ES-I3 (cell line): ENCODE measurements around the gene RPGRIP1L.
A peak's percentile ranks its signal among the peaks of the same experiment; 100 is the strongest.
"Not testable (repeated sequence)": the region's sequence is repeated elsewhere in the genome, so short reads cannot be mapped to it uniquely, and the experiment has no call there.

ENCODE experiments used
- H3K36me3 ChIP-seq: 2 replicates; pipeline ENCODE4 v1.6.1; 2013; ENCODE audit warnings: mild to moderate bottlenecking, low read length, control low read depth, moderate library complexity; ENCODE audit not compliant: insufficient read depth
- H3K4me1 ChIP-seq: 2 replicates; pipeline ENCODE4 v1.6.1; 2013; ENCODE audit warnings: mild to moderate bottlenecking, control low read depth, low read length; ENCODE audit not compliant: insufficient read depth
- H3K9ac ChIP-seq: 2 replicates; pipeline ENCODE4 v1.6.1; 2013; ENCODE audit warnings: low read depth, mild to moderate bottlenecking, low read length, moderate library complexity
- H3K9me3 ChIP-seq: 2 replicates; pipeline ENCODE4 v1.6.1; 2013; ENCODE audit warnings: mild to moderate bottlenecking, low read length, moderate library complexity; ENCODE audit not compliant: control insufficient read depth, insufficient read depth

The RPGRIP1L gene

GRCh38 chr16:53730693-53731092 lies 27.0 kb upstream of the RPGRIP1L start:
- Histone ChIP-seq H3K4me1 (0 out of 2 replicates have a peak, but pooled peaks cover 5% of the 10 kb centered on the region), H3K36me3 (no peaks in the 10 kb centered on the region), H3K9me3 (no peaks in the 10 kb centered on the region), H3K9ac (no peak overlapping the region)

GRCh38 chr16:53726625-53727024 lies 23.0 kb upstream of the RPGRIP1L start:
- Histone ChIP-seq H3K36me3 (no peaks in the 10 kb centered on the region), H3K4me1 (no peaks in the 10 kb centered on the region), H3K9ac (no peak overlapping the region), H3K9me3 (no peaks in the 10 kb centered on the region)

DNA sequence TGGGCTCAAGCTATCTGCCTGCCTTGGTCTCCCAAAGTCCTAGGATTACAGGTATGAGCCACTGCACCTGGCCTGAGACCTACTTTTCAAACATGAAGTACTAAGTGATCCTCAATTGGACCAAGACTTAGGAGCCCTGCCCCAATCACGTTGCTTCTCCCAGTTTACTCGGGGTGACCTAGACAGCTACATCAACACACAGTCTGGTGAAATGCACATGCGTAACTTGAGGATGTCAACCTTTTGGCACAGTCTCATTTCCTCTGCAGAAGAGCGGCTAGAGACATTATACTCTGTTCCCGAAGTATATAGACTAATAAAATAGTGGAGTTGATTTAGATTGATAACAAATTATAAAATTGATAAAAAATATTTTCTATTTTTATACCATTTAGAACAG lies 17.4 kb upstream of the RPGRIP1L start:
- Histone ChIP-seq H3K9ac (no peak overlapping the region), H3K9me3 (no peaks in the 10 kb centered on the region), H3K36me3 (no peaks in the 10 kb centered on the region), H3K4me1 (no peaks in the 10 kb centered on the region)

DNA sequence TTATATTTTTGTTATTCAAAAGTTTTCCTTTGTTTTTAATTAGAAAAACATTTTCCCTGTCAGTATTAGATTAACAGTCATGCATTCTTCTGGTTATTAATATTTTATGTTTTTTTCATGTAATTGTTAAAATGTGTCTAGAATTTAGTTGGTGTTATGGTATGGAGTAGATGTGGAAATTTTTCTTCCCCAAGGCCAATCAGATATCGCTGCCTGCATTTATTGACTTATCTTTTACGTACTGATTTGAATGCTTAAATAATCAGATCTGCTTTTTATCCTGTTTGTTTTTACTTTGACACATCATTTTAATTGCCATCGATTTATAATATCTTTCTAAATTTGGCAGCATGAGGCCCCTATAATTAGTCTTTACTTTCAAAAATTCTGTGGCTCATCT lies 13.9 kb upstream of the RPGRIP1L start:
- H3K36me3 ChIP-seq = no peaks in the 10 kb centered on the region
- no peak overlapping the region for H3K9ac ChIP-seq
- H3K9me3 ChIP-seq = no peaks in the 10 kb centered on the region
- peaks cover 10% of the 10 kb centered on the region; the same call in 1 of the 2 replicates for H3K4me1 ChIP-seq

GRCh38 chr16:53715023-53715384 lies 11.3 kb upstream of the RPGRIP1L start:
- H3K9me3 ChIP-seq = no peaks in the 10 kb centered on the region
- H3K9ac ChIP-seq = no peak overlapping the region
- H3K36me3 ChIP-seq = no peaks in the 10 kb centered on the region
- H3K4me1 ChIP-seq = peaks cover 10% of the 10 kb centered on the region; the same call in 1 of the 2 replicates

DNA sequence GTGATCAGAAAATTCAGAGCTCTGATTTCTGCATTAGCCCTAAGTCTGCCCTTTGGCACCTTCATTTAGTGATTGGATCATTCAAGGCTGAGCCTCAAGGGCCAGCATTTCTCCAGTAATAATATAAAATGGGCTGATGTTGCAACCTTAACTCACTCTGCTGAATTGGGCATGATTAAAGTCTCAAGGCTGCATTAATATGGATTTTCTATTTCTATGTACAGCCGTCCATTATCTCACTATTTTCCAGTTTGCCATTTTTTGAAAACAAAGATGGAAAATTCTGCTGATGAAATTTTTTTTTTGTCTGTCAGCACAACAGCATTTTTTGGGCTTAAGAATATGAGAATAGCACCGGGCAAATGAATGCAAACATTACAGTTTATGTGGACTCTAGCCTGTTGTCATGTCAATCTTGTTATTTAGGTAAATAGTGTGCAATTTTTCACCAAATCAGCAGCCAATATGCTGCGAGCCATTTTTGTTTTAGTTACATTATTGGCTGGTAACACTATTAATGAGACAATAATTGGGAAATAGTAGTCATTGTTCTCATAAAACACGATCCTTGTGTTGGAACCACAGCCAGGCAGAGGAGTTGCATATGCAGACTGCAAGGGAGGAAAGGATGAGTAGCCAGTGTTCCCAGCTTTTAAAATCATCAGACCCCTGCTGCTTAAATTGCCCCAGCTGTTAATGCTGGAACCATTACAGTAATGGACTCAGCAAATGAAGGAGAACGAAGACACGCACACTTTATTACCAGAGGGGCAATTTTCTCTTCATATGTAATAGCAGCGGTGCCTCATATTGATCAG lies 10.8 kb upstream of the RPGRIP1L start:
- H3K36me3 ChIP-seq = no peaks in the 10 kb centered on the region
- H3K4me1 ChIP-seq = peaks cover 10% of the 10 kb centered on the region; the same call in 1 of the 2 replicates
- no peak overlapping the region for H3K9ac ChIP-seq
- no peaks in the 10 kb centered on the region for H3K9me3 ChIP-seq

DNA sequence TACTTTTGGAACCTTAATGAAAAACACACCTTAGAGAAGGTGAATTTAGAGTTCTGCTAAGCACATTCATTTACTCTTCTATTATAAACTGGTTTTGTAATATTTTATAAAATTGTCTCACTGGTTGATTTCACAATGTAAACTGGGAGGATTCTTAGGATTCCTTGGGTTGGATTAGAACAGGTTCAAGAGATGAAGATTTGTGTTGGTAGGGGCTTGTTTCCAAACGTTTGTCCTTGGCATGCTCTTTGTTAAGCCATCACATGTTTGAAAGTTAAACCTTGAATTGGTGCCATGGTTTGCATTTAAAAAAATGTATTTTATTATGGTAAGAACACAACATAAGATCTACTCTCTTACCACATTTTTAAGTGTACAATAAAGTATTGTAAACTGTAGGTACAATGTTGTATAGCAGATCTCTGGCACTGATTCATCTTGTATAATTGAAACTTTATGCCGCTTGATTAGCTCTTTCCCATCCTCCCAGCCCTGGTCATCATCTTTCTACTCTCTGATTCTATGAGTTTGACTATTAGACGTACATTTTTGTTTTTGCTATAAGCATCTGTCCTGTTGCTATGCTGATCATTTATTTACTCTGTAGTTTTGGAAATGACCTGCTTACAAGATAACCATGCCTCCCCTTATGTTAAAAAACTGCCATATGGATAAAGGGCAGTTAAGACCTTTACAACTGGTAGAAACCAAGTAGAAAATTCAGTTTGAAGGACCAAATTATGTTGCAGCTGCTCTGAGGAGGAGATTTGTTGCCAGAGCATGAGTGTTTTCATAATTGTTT lies 9.9 kb upstream of the RPGRIP1L start:
- Histone ChIP-seq H3K9me3 (no peaks in the 10 kb centered on the region), H3K36me3 (no peaks in the 10 kb centered on the region), H3K9ac (no peak overlapping the region), H3K4me1 (peaks cover 10% of the 10 kb centered on the region; the same call in 1 of the 2 replicates)

GRCh38 chr16:53712065-53712464 lies 8.4 kb upstream of the RPGRIP1L start:
- Histone ChIP-seq H3K9me3 (no peaks in the 10 kb centered on the region), H3K4me1 (peaks cover 10% of the 10 kb centered on the region; the same call in 1 of the 2 replicates), H3K36me3 (no peaks in the 10 kb centered on the region), H3K9ac (no peak overlapping the region)

GRCh38 chr16:53711390-53711789 lies 7.7 kb upstream of the RPGRIP1L start:
- Histone ChIP-seq H3K9ac (no peak overlapping the region), H3K9me3 (no peaks in the 10 kb centered on the region), H3K36me3 (no peaks in the 10 kb centered on the region), H3K4me1 (peaks cover 10% of the 10 kb centered on the region; the same call in 1 of the 2 replicates)

- Histone ChIP-seq H3K4me1 (peaks cover 3% of the 10 kb centered on the region; the same call in 1 of the 2 replicates), H3K36me3 (no peaks in the 10 kb centered on the region), H3K9ac (no peak overlapping the region), H3K9me3 (no peaks in the 10 kb centered on the region)
These were observed 4.8 kb upstream of the RPGRIP1L start for GRCh38 chr16:53708490-53708889.

DNA sequence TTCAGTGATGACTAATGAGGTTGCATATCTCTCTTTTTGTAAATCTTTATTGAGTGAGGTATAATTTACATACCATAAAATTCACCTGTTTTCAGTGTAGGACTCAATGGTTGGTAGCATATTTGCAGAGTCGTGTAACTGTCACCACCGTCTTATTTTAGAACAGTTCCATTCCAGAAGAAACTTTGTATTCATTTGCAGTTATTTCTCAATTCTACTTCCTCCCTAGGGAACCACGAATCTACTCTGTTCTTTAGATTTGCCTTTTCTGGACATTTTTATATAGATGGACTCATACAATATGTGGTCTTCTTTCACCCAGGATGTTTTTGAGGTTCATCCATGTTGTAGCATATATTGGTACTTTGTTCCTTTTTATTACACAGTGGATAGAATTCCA lies 4.0 kb upstream of the RPGRIP1L start:
- peaks cover 3% of the 10 kb centered on the region; the same call in 1 of the 2 replicates for H3K4me1 ChIP-seq
- H3K9me3 ChIP-seq = no peaks in the 10 kb centered on the region
- no peak overlapping the region for H3K9ac ChIP-seq
- H3K36me3 ChIP-seq = no peaks in the 10 kb centered on the region

GRCh38 chr16:53704445-53704813 lies 770 bp upstream of the RPGRIP1L start:
- Histone ChIP-seq H3K36me3 (peaks cover 5% of the 10 kb centered on the region; the same call in 1 of the 2 replicates), H3K9ac (peak overlapping the region; percentile 77; the same call in 1 of the 2 replicates), H3K4me1 (peaks cover 3% of the 10 kb centered on the region; the same call in 1 of the 2 replicates)

GRCh38 chr16:53698271-53698670 lies 5.4 kb downstream of the RPGRIP1L start:
- H3K9me3 ChIP-seq, H3K36me3 ChIP-seq, H3K9ac ChIP-seq, H3K4me1 ChIP-seq: not testable (repeated sequence)

More at GRCh38 chr16:53704445-53704813, 770 bp upstream of the RPGRIP1L start:
- no peaks in the 10 kb centered on the region for H3K9me3 ChIP-seq

- Histone ChIP-seq H3K9me3 (no peaks in the 10 kb centered on the region; the same call in 1 of the 2 replicates), H3K4me1 (no peaks in the 10 kb centered on the region), H3K36me3 (no peaks in the 10 kb centered on the region), H3K9ac (no peak overlapping the region)
These were observed 8.6 kb downstream of the RPGRIP1L start for GRCh38 chr16:53695070-53695469.
